Large intestine (tissue), 3 donors: ENCODE data around the gene CDYL2. TPM values are rescaled to one million over a fixed set of nuclear protein-coding genes. Genes with fewer than 3 reads are reported as not detected.

ENCODE experiments used
- DNase-seq, 2 donors: peaks; one replicate each; pipeline versions ENCODE4 v3.0.0 to v3.0.0-alpha.2; 2013
- H3K27ac ChIP-seq: one replicate; pipeline ENCODE4 v1.5.1; 2013; ENCODE audit warnings: low read length
- H3K27me3 ChIP-seq: 2 replicates; pipeline ENCODE4 v1.6.1; 2013; ENCODE audit warnings: low read length; ENCODE audit not compliant: control insufficient read depth, insufficient read depth
- H3K36me3 ChIP-seq: 2 replicates; pipeline ENCODE4 v1.6.1; 2013; ENCODE audit warnings: low read length; ENCODE audit not compliant: control insufficient read depth, insufficient read depth
- H3K4me1 ChIP-seq: one replicate; pipeline ENCODE4 v1.6.1; 2013; ENCODE audit warnings: low read length; ENCODE audit not compliant: control insufficient read depth, insufficient read depth
- H3K4me3 ChIP-seq: one replicate; pipeline ENCODE4 v1.5.1; 2013; ENCODE audit warnings: low read length
- H3K9me3 ChIP-seq: one replicate; pipeline ENCODE4 v1.6.1; 2013; ENCODE audit warnings: mild to moderate bottlenecking, low read depth, low read length, moderate library complexity; ENCODE audit not compliant: control insufficient read depth
- WGBS: methylation state at CpG from one replicate; pipeline ENCODE4 v1.1.5; 2013; ENCODE audit warnings: low lambda C conversion rate; ENCODE audit not compliant: insufficient coverage; 5-methylcytosine and 5-hydroxymethylcytosine counted together
- polyA plus RNA-seq: library from polyadenylated mRNA; unstranded; fragments of 120-200 nt; gene quantifications from one replicate; pipeline ENCODE4 v1.2.1, GENCODE V29; 2013

Gene CDYL2
- polyA plus RNA-seq, 1 donor: 5.1 TPM

DNA sequence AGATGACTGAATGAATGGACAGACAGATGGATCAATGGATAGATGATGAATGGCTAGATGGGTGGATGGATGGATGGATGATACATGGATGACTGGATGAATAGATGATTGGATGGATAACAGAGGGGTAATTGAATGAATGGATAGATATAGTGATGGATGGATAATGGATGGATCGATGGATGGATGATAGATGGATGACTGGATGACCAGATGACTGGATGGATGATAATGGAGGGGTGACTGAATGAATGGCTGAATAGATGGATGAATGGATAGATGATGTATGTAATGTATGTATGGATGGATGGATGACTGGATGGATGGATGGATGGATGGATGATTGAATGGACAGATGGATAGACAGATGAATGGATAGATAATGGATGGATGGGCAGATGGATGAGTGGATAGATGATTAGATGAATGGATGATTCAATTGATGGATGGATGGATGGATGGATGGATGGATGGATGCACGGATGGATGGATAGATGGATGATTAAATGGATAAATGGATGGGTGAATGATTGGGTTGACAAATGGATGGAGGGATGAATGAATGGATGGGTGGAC lies 87.7 kb downstream of the CDYL2 start:
- WGBS: 89% methylated on average over 2 of the region's 2 CpGs
- Histone ChIP-seq H3K9me3 (peaks cover 8% of the 10 kb centered on the region), H3K4me3 (no peak overlapping the region), H3K27ac (no peak overlapping the region), H3K4me1 (peaks cover 3% of the 10 kb centered on the region), H3K27me3 (no peaks in the 10 kb centered on the region), H3K36me3 (no peaks in the 10 kb centered on the region)
- DNase-seq: no peak

DNA sequence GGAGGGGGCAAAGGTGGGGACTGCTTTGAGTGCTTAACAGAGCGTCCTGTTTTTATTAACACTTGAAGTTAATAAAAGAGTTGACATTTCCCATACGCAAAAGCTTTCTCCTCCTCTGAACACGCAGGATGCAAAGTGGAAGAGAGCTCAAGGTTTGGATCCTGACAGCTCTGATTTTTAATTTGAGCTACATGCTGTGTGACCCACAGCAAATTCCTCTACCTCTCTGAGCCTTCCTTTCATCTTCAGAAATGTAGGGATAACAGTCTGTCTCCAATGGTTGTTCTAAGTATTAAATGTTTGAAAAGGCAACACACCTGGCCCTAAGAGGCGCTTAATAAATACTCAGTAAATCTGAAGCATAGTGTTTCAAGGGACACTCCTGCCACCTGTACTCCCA lies 93.0 kb downstream of the CDYL2 start:
- Histone ChIP-seq H3K4me3 (no peak overlapping the region), H3K27me3 (no peaks in the 10 kb centered on the region), H3K4me1 (no peaks in the 10 kb centered on the region), H3K36me3 (no peaks in the 10 kb centered on the region), H3K9me3 (peaks cover 3% of the 10 kb centered on the region), H3K27ac (no peak overlapping the region)
- WGBS: 82% methylated on average over 2 of the region's 4 CpGs
- DNase-seq: no peak

DNA sequence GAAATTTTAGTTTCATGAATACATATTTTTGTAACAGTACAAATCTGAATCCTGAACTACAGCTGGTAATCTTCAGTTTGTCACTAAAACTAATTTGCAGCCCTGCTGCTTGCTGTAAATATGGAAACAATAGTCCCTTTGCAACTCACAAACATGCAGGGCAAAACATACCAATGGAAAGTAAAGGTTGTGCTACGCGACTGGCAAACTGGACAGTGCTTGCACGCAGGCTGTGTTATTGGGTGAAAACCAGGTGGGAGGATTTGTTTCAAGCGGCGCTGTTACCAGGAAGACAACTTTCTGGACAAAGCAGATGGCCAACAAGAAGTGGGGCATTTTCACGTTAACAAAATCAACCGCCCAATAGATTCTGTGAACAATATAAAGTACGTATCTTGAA lies 93.5 kb downstream of the CDYL2 start:
- no peaks in the 10 kb centered on the region for H3K4me1 ChIP-seq
- H3K27ac ChIP-seq: no peak overlapping the region
- no peak for DNase-seq
- no peaks in the 10 kb centered on the region for H3K36me3 ChIP-seq
- no CpG with 5 or more reads among the region's 8 CpGs for WGBS
- no peak overlapping the region for H3K4me3 ChIP-seq
- H3K9me3 ChIP-seq: no peaks in the 10 kb centered on the region
- H3K27me3 ChIP-seq: no peaks in the 10 kb centered on the region

DNA sequence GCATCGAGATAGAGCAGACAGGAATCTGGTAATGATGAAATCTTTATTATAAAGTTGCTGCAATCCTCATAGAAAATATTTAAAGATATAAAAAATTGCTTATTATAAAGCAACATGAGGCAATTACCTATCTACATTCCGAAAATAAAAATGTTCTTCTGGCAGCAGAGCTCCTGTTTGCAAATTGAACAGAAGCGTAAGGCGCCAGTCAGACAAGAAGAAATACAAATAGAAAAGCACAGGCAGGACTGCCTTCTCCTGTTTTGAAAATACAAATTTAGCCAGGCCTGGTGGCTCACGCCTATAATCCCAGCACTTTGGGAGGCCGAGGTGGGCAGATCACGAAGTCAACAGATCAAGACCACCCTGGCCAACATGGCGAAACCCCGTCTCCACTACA lies 95.6 kb downstream of the CDYL2 start:
- Histone ChIP-seq H3K4me3 (no peak overlapping the region), H3K27ac (no peak overlapping the region), H3K9me3 (no peaks in the 10 kb centered on the region), H3K36me3 (no peaks in the 10 kb centered on the region), H3K27me3 (no peaks in the 10 kb centered on the region), H3K4me1 (peaks cover 4% of the 10 kb centered on the region)
- WGBS: 100% methylated on average over 3 of the region's 9 CpGs
- no peak for DNase-seq

DNA sequence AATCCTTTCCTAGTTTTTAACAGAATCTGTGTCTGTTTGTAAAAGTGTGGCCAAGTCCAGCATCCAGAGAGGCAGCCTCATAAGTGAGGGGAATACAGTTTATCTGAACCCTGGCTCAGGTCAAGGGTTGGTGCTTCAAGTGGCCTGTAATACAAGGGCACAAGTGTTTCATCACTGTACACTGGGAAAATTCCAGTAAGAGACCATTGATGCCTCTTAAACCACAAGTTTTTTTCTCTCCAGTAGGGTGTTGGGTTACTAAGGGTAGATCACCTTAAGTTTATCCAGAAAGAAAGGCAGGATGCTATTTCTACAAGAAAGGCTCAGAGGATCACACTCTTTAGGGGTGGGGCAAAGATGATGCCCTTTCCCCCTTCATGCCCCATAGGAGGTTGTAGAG lies 96.7 kb downstream of the CDYL2 start:
- Histone ChIP-seq H3K36me3 (no peaks in the 10 kb centered on the region), H3K9me3 (no peaks in the 10 kb centered on the region), H3K27me3 (no peaks in the 10 kb centered on the region), H3K27ac (no peak overlapping the region), H3K4me1 (peaks cover 9% of the 10 kb centered on the region), H3K4me3 (no peak overlapping the region)
- DNase-seq: no peak

DNA sequence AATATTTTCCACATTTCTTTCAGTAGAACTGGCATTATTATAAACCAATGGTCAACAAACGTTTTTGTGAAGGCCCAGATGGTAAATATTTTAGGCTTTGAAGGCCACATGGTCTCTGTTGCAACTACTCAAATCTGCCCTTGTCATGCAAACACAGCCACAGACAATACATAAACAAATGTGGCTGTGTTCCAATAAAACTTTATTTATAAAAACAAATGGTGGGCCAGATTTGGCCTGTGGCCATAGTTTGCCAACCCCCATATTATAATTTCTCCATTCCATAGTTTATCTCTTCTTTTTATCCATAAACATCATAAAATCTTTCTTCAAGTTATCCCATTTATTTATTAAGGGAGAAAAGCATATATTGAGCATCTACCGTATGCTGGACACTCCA lies 98.8 kb downstream of the CDYL2 start:
- Histone ChIP-seq H3K4me1 (peaks cover 9% of the 10 kb centered on the region), H3K9me3 (no peaks in the 10 kb centered on the region), H3K27ac (no peak overlapping the region), H3K36me3 (no peaks in the 10 kb centered on the region), H3K27me3 (no peaks in the 10 kb centered on the region), H3K4me3 (no peak overlapping the region)
- no peak for DNase-seq
- 100% methylated on average over 1 of the region's 2 CpGs for WGBS

DNA sequence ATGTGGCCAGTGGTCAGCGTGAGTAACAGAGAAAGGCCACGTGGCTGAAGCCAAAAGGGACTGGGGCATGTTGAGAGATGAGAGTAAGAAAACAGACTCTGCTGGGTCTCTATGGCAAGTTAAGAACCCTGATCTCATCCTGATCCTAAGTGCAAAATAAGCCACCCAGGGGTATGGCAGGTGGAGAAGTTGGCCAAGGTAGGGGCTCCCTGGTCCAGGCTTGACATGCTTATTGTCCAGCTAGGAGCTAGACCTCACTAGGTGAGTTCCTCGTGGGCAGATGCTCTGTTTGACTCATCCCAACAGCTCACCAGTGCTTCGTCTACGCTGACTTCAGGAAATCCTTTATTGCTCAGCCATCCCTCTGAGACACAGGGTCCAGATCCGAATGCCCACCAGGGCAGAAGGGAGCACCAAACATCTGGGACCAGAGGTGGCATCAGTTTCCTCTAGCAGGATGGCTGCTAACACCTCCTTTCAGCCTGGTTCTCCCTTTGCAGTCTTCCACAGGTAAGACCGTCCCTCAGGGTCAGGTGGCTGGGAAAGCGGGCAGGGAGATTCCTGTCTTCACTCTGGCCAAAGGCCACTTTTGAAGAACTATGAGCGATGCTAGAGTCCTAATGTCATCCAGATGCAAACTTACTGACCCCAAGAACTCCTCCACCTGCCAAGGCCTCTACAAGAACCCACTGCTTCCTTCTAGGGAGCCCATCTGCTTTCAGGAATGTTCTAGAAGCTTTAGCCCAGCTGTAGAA lies 99.5 kb downstream of the CDYL2 start:
- WGBS: no CpG with 5 or more reads among the region's 9 CpGs
- peak in 1 of 2 donors; percentile 58 for DNase-seq
- no peak overlapping the region for H3K4me3 ChIP-seq
- no peaks in the 10 kb centered on the region for H3K36me3 ChIP-seq
- peaks cover 9% of the 10 kb centered on the region for H3K4me1 ChIP-seq
- H3K27me3 ChIP-seq: no peaks in the 10 kb centered on the region
- H3K9me3 ChIP-seq: peaks cover under 1% of the 10 kb centered on the region
- no peak overlapping the region for H3K27ac ChIP-seq

DNA sequence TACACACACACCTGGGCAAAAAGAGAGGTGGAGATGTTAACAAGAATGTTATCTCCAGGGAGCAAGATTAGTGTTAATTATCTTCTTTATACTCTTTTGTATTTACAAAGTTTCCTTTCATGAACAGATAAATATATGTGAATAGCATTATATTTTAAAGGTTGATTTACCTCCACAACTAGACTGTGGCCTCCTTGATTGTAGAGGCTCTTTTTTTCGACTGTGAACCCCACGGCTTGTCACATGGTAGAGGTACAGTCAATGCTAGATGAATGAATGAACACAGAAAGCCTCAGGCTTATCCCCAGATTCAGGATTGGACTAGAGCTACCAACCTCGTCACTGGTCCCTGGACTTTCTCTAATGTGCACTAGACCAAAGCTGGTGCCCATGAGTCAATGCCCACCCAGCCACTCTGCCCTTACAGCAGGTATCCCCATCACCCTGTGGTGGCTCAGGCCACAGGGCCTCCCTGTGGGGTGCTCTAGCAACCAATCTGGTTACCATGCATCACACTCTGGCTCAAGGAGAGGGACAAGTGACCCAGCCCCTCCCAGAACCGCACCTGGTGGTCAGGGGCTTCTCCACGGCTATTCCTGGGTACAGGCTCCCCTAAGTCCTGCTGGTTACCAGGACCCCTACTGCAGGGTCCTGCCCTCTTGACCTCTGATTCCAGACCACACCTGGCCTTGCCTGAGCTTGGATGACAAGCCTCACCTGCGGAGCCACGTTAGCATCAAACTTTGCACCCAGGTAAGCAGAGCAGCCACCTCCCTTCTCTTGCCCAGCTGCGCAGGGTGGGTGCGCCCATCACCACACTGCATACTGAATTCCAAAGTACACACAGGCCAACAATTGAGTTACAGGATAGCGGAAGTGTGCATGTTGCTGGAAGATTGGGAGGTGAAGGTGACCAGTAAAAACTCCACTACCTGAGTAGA lies 101.0 kb downstream of the CDYL2 start:
- DNase-seq: peak; percentile 92 to 97
- no peaks in the 10 kb centered on the region for H3K27me3 ChIP-seq
- H3K4me1 ChIP-seq: peaks cover 9% of the 10 kb centered on the region
- no CpG with 5 or more reads among the region's 10 CpGs for WGBS
- H3K9me3 ChIP-seq: peaks cover 5% of the 10 kb centered on the region
- H3K27ac ChIP-seq: peak overlapping the region; percentile 85
- no peak overlapping the region for H3K4me3 ChIP-seq
- no peaks in the 10 kb centered on the region for H3K36me3 ChIP-seq

DNA sequence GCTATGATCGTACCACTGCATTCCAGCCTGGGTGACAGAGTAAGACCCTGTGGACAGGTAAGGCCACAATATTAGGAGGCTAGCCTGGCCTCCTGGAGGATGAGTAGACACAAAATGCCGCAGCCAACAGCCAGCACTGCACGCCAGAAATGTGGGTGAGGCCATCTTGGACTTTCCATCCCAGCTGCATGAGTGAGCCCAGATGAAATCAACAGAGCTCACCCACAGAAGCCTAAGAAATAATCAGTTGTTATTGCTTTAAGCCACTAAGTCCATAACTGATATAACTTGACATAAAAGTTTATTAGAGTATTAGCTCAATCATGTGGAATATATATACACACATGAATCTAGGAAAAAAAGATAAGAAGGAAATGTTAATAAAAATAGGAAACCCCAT lies 101.7 kb downstream of the CDYL2 start:
- Histone ChIP-seq H3K4me3 (no peak overlapping the region), H3K9me3 (peaks cover 5% of the 10 kb centered on the region), H3K27me3 (no peaks in the 10 kb centered on the region), H3K27ac (peak overlapping the region; percentile 85), H3K4me1 (peaks cover 9% of the 10 kb centered on the region), H3K36me3 (no peaks in the 10 kb centered on the region)
- WGBS: no CpG with 5 or more reads among the region's 3 CpGs
- peak; percentile 68 to 88 for DNase-seq

DNA sequence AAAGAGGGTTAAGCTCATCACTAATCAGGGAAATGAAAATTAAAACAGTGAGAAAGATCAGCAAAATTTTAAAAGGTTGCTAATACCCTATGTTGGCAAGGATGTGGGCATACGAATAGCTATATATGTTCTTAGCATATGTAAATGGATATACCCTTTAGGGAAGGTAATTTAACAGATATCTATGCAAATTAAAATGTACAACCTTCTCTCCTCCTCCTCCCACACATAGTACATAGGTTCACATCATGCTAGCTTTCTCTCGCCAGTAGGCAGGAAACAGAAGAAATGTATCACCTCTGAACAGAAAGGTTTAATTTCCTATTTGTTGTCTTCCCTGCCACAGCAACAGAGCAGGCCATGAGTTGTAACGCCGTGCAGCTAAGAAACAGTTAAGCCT lies 103.8 kb downstream of the CDYL2 start:
- Histone ChIP-seq H3K4me3 (no peak overlapping the region), H3K27ac (no peak overlapping the region), H3K4me1 (peaks cover 9% of the 10 kb centered on the region), H3K36me3 (no peaks in the 10 kb centered on the region), H3K27me3 (no peaks in the 10 kb centered on the region), H3K9me3 (peaks cover 5% of the 10 kb centered on the region)
- whole genome bisulfite sequencing: no CpG with 5 or more reads among the region's 4 CpGs
- DNase-seq: no peak
